ENCODE results near the gene KIAA1217.

Gene KIAA1217

GRCh38 chr10:24484771-24485170, 275.8 kb downstream of the KIAA1217 start:
- DNase-seq (ENCODE audit: low spot score): no peak
- no peak for TF ChIP-seq CTCF (IDR thresholded peaks at IDR 0.05; ENCODE audit: borderline replicate concordance, control extremely low read depth, extremely low read depth, insufficient read depth, missing control alignments)
- in situ Hi-C loops (cut with MboI; ENCODE audit: low sequenced_read_pairs, unreplicated experiment): no loop called here

- no peak for TF ChIP-seq CTCF (IDR thresholded peaks at IDR 0.05; ENCODE audit: borderline replicate concordance, control extremely low read depth, extremely low read depth, insufficient read depth, missing control alignments)
Measured at GRCh38 chr10:24485304-24485703, 276.4 kb downstream of the KIAA1217 start.

GRCh38 chr10:24488631-24489030, 279.7 kb downstream of the KIAA1217 start:
- no peak for DNase-seq (ENCODE audit: low spot score)
- no peak for TF ChIP-seq CTCF (IDR thresholded peaks at IDR 0.05; ENCODE audit: borderline replicate concordance, control extremely low read depth, extremely low read depth, insufficient read depth, missing control alignments)
- in situ Hi-C loops (cut with MboI; ENCODE audit: low sequenced_read_pairs, unreplicated experiment): no loop called here

More at GRCh38 chr10:24485304-24485703, 276.4 kb downstream of the KIAA1217 start:
- in situ Hi-C loops (cut with MboI; ENCODE audit: low sequenced_read_pairs, unreplicated experiment): no loop called here
- no peak for DNase-seq (ENCODE audit: low spot score)

GRCh38 chr10:24493165-24493564, 284.2 kb downstream of the KIAA1217 start:
- no peak for DNase-seq (ENCODE audit: low spot score)
- in situ Hi-C loops (cut with MboI; ENCODE audit: low sequenced_read_pairs, unreplicated experiment): no loop called here
- no peak for TF ChIP-seq CTCF (IDR thresholded peaks at IDR 0.05; ENCODE audit: borderline replicate concordance, control extremely low read depth, extremely low read depth, insufficient read depth, missing control alignments)

- TF ChIP-seq CTCF (IDR thresholded peaks at IDR 0.05; ENCODE audit: borderline replicate concordance, control extremely low read depth, extremely low read depth, insufficient read depth, missing control alignments): no peak
Measured at GRCh38 chr10:24494236-24494635, 285.3 kb downstream of the KIAA1217 start.

GRCh38 chr10:24494777-24495176, 285.8 kb downstream of the KIAA1217 start:
- in situ Hi-C loops (cut with MboI; ENCODE audit: low sequenced_read_pairs, unreplicated experiment): no loop called here
- TF ChIP-seq CTCF (IDR thresholded peaks at IDR 0.05; ENCODE audit: borderline replicate concordance, control extremely low read depth, extremely low read depth, insufficient read depth, missing control alignments): no peak
- DNase-seq (ENCODE audit: low spot score): no peak

More at GRCh38 chr10:24494236-24494635, 285.3 kb downstream of the KIAA1217 start:
- in situ Hi-C loops (cut with MboI; ENCODE audit: low sequenced_read_pairs, unreplicated experiment): no loop called here
- no peak for DNase-seq (ENCODE audit: low spot score)
